Gastroesophageal sphincter (tissue), 4 donors: ENCODE data around the gene OPCML. TPM values are rescaled to one million over a fixed set of nuclear protein-coding genes. Genes with fewer than 3 reads are reported as not detected.

Source experiments
- ATAC-seq: fragments of 150-250 bp; one replicate; pipeline ENCODE4 v1.9.1; 2016; ENCODE audit warnings: mild to moderate bottlenecking, moderate library complexity
- H3K27ac ChIP-seq, 4 donors: fragments of 200-600 bp; sonication (generic) in 3 of 4; 1 replicate in 3 of 4; 2 replicates in 1 of 4; pipeline ENCODE4 v1.5.1; 2016 to 2019
- H3K27me3 ChIP-seq: fragments of 200-600 bp; sonication (generic); one replicate; pipeline ENCODE4 v1.5.1; 2019
- H3K36me3 ChIP-seq, 2 donors: fragments of 200-600 bp; sonication (generic); one replicate each; pipeline ENCODE4 v1.5.1; 2019; ENCODE audit warnings: control low read depth in 1 of 2
- H3K4me1 ChIP-seq, 3 donors: fragments of 200-600 bp; sonication (generic); 1 replicate in 2 of 3; 2 replicates in 1 of 3; pipeline ENCODE4 v1.5.1; 2016 to 2019; ENCODE audit warnings: control low read depth in 2 of 3
- H3K4me3 ChIP-seq, 2 donors: fragments of 200-600 bp; sonication (generic); one replicate each; pipeline ENCODE4 v1.5.1; 2019; ENCODE audit warnings: mild to moderate bottlenecking in 1 of 2, moderate library complexity in 1 of 2
- H3K9me3 ChIP-seq, 3 donors: fragments of 200-600 bp; sonication (generic); one replicate each; pipeline ENCODE4 v1.5.1; 2017 to 2019; ENCODE audit warnings: control low read depth in 2 of 3
- EP300 ChIP-seq: sonication (generic); formaldehyde crosslinking; IDR thresholded peaks from one replicate; pipeline ENCODE4 v1.6.1; 2017; ENCODE audit warnings: antibody characterized with exemption, mild to moderate bottlenecking
- POLR2A ChIP-seq, 2 donors: fragments of 450-650 bp; IDR thresholded peaks; one replicate each; pipeline ENCODE4 v1.6.1; 2017; ENCODE audit warnings: antibody characterized with exemption in 2 of 2, mild to moderate bottlenecking in 2 of 2, moderate library complexity in 1 of 2
- POLR2AphosphoS5 ChIP-seq: sonication (generic); formaldehyde crosslinking; IDR thresholded peaks from one replicate; pipeline ENCODE4 v1.6.1; 2017; ENCODE audit warnings: antibody characterized with exemption
- WGBS, 2 donors: methylation state at CpG; one replicate each; pipeline ENCODE4 v1.1.5; 2018; ENCODE audit warnings: low coverage in 1 of 2; 5-methylcytosine and 5-hydroxymethylcytosine counted together
- total RNA-seq, 4 donors: library from RNA; depleted of rRNA; stranded (reverse); fragments of >200 nt; gene quantifications; one replicate each; pipeline ENCODE4 v1.1.0, GENCODE V29; 2016
- TF ChIP-seq, protein P1 (sequence below), 4 experiments: fragments of 200-600 bp in 2 of 4; fragments of 450-650 bp in 2 of 4; sonication (generic) in 1 of 4; IDR thresholded peaks; one replicate each; pipeline ENCODE4 v1.5.1; 2017 to 2019; ENCODE audit warnings: antibody characterized with exemption in 4 of 4, mild to moderate bottlenecking in 2 of 4, moderate library complexity in 2 of 4

Gene OPCML
- total RNA-seq, 4 donors from 2014 or later, result 0.13 to 0.93 (median 0.33) TPM

DNA sequence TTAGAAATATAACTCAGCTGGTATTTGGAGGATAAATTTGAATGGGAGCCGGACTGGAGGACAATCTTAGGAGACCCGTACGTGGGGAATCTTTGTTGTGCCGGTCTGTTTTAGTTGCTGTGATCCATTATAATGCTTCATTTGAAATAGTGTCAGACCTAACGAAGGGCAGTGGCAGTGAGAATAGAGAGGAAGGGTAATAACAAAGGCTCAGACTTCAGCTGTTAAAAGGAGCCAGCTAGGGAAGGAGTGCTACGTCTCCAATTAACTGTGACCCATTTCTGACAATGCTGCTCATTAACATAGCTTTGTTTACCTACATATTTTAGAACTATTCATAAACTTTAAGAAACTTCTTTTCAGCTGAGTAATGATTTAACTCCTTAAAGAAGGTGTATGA lies 246.9 kb downstream of the OPCML start:
- 57 to 66% methylated on average over 6 of the region's 6 CpGs for WGBS, 2 donors
- H3K4me1 ChIP-seq, result no peaks in the 10 kb centered on the region
- H3K27ac ChIP-seq, result no peak overlapping the region
- H3K9me3 ChIP-seq, result no peaks in the 10 kb centered on the region
- TF ChIP-seq, protein P1, sequence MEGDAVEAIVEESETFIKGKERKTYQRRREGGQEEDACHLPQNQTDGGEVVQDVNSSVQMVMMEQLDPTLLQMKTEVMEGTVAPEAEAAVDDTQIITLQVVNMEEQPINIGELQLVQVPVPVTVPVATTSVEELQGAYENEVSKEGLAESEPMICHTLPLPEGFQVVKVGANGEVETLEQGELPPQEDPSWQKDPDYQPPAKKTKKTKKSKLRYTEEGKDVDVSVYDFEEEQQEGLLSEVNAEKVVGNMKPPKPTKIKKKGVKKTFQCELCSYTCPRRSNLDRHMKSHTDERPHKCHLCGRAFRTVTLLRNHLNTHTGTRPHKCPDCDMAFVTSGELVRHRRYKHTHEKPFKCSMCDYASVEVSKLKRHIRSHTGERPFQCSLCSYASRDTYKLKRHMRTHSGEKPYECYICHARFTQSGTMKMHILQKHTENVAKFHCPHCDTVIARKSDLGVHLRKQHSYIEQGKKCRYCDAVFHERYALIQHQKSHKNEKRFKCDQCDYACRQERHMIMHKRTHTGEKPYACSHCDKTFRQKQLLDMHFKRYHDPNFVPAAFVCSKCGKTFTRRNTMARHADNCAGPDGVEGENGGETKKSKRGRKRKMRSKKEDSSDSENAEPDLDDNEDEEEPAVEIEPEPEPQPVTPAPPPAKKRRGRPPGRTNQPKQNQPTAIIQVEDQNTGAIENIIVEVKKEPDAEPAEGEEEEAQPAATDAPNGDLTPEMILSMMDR (IDR thresholded peaks at IDR 0.05), result no peak
- H3K27me3 ChIP-seq, result peaks cover 9% of the 10 kb centered on the region
- ATAC-seq, result no peak
- no peak overlapping the region for H3K4me3 ChIP-seq
- H3K36me3 ChIP-seq, result no peaks in the 10 kb centered on the region

- TF ChIP-seq POLR2AphosphoS5 (no peak), EP300 (no peak), POLR2A (IDR thresholded peaks at IDR 0.05) (no peak)
- TF ChIP-seq, protein P1 (IDR thresholded peaks at IDR 0.05), result no peak
These were observed 248.1 kb downstream of the OPCML start for GRCh38 chr11:133284156-133284555.

DNA sequence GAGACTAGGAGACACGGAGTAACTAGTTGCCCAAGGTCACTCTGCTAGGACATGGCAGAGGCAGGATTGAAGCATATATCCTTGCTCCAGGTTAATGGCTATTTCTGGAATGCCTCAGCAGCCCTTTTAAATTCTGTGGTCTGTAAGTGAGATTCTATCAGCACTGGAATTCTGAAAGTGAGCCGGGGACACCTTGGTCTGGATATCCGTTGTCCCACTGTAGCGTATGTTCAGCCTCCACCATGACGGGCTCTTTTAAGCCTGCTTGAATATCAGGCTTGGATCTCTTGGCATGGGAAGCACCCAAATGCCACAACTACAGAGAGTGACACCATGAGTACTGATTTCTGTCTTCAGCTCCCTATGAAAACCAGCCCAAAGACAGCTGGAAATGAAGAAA lies 254.4 kb downstream of the OPCML start:
- WGBS, 2 donors, result 94 to 98% methylated on average over 4 of the region's 5 CpGs
- no peak for ATAC-seq

More at GRCh38 chr11:133284156-133284555, 248.1 kb downstream of the OPCML start:
- Histone ChIP-seq H3K9me3 (no peaks in the 10 kb centered on the region), H3K36me3 (no peaks in the 10 kb centered on the region), H3K4me1 (no peaks in the 10 kb centered on the region), H3K4me3 (no peak overlapping the region), H3K27me3 (peaks cover 12% of the 10 kb centered on the region), H3K27ac (no peak overlapping the region)
- WGBS, 2 donors, result 76 to 86% methylated on average over 6 to 7 of the region's 9 CpGs
- ATAC-seq, result no peak

DNA sequence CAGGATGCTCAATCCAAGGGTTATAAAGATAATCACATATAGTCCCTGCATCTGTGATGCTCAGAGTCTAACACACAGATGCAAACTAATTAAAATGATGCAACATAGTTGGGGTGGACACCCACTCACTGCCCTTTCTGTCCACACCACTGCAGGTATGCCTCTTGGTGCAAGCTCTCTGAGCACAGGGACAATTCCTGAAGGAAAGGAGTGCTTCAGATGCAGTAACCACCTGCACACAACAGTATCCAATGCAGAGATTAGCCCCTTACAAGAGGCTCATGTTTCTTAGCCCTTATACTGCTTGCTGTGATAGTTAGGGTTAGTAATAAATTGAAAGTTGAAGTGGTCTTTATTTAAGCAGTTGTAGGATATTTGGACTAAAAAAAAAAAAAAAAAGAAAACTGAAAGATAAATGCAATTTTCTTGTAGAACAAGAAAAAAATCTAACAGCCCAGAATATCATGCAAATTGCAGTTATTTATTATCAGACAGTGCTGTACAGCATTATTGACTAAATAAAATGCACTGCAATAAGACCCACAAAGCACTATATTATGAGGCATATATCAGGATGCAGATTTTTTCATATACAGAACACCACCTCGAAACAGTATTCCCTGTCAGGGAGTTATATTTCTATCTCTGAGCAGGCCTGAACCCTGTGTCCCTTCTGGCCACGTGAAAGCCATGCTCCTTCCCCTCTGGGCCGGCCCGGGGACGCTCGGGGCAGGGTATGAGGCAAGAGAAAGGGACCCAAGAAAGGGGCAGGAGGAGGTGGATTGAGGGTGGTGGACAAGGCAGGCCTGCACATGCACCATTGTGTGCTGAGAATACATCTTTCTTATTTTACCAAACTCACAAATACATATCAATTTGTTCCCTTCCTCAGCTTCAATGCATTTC lies 260.2 kb downstream of the OPCML start:
- ATAC-seq, result no peak
- H3K4me3 ChIP-seq, result no peak overlapping the region
- TF ChIP-seq POLR2A (IDR thresholded peaks at IDR 0.05), result no peak
- TF ChIP-seq, protein P1 (IDR thresholded peaks at IDR 0.05), result no peak
- no peak for TF ChIP-seq POLR2AphosphoS5
- TF ChIP-seq EP300, result no peak
- H3K36me3 ChIP-seq, result no peaks in the 10 kb centered on the region
- peaks cover 20% of the 10 kb centered on the region for H3K27me3 ChIP-seq
- H3K4me1 ChIP-seq, result no peaks in the 10 kb centered on the region
- no peaks in the 10 kb centered on the region for H3K9me3 ChIP-seq
- no peak overlapping the region for H3K27ac ChIP-seq
- 80 to 89% methylated on average over 1 to 6 of the region's 6 CpGs for WGBS, 2 donors

More for the DNA sequence above, 254.4 kb downstream of the OPCML start:
- H3K27ac ChIP-seq, result no peak overlapping the region
- no peaks in the 10 kb centered on the region for H3K4me1 ChIP-seq
- peaks cover 12% of the 10 kb centered on the region for H3K27me3 ChIP-seq
- no peaks in the 10 kb centered on the region for H3K36me3 ChIP-seq
- TF ChIP-seq EP300 (no peak), POLR2A (IDR thresholded peaks at IDR 0.05) (no peak), POLR2AphosphoS5 (no peak)
- TF ChIP-seq, protein P1 (IDR thresholded peaks at IDR 0.05), result no peak
- no peaks in the 10 kb centered on the region for H3K9me3 ChIP-seq
- no peak overlapping the region for H3K4me3 ChIP-seq

GRCh38 chr11:133271206-133271605 lies 261.1 kb downstream of the OPCML start:
- peaks cover 22% of the 10 kb centered on the region for H3K27me3 ChIP-seq
- no peak overlapping the region for H3K4me3 ChIP-seq
- no peaks in the 10 kb centered on the region for H3K9me3 ChIP-seq
- H3K4me1 ChIP-seq, result no peaks in the 10 kb centered on the region
- H3K36me3 ChIP-seq, result no peaks in the 10 kb centered on the region
- H3K27ac ChIP-seq, result no peak overlapping the region
- ATAC-seq, result no peak
- TF ChIP-seq POLR2A (IDR thresholded peaks at IDR 0.05), result no peak
- TF ChIP-seq, protein P1 (IDR thresholded peaks at IDR 0.05), result no peak
- TF ChIP-seq EP300, result no peak
- no peak for TF ChIP-seq POLR2AphosphoS5
